HG03460 (cell line): ENCODE data around the gene TMEM63C.

Experiments
- ATAC-seq: cut with Tn5 transposase; IDR thresholded peaks from one replicate; pipeline ENCODE4 v1.9.1; 2021; ENCODE audit not compliant: unreplicated experiment

TMEM63C gene

GRCh38 chr14:77181603-77182437 is at the start of gene TMEM63C:
TMEM63C (plus strand) TSS chr14:77181798; CDS start chr14:77218814, 37,016 bp downstream.
- peak; percentile 52 for ATAC-seq

- ATAC-seq = no peak
Measured at GRCh38 chr14:77131871-77132486, 49.6 kb upstream of the TMEM63C start.

GRCh38 chr14:77133720-77134338 is 47.8 kb upstream of the TMEM63C start:
- peak; percentile 59 for ATAC-seq

- no peak for ATAC-seq
Measured at GRCh38 chr14:77139022-77139421, 42.6 kb upstream of the TMEM63C start.

- ATAC-seq = no peak
Measured at GRCh38 chr14:77139540-77140358, 41.8 kb upstream of the TMEM63C start.

- no peak for ATAC-seq
Measured at GRCh38 chr14:77140359-77141213, 41.0 kb upstream of the TMEM63C start.

GRCh38 chr14:77141214-77142004 is 40.2 kb upstream of the TMEM63C start, which contains the start of gene ZDHHC22:
ZDHHC22 (minus strand) TSS chr14:77141791; CDS start chr14:77139738, 2,053 bp downstream.
- ATAC-seq = no peak

- ATAC-seq = no peak
Measured at GRCh38 chr14:77142005-77142800, 39.4 kb upstream of the TMEM63C start.

GRCh38 chr14:77143071-77143470 is 38.5 kb upstream of the TMEM63C start:
- no peak for ATAC-seq

GRCh38 chr14:77144412-77145115 is 37.0 kb upstream of the TMEM63C start:
- ATAC-seq = no peak

GRCh38 chr14:77145975-77146740 is 35.4 kb upstream of the TMEM63C start:
- no peak for ATAC-seq

- no peak for ATAC-seq
Measured at GRCh38 chr14:77148510-77149231, 32.9 kb upstream of the TMEM63C start.

- no peak for ATAC-seq
Measured at GRCh38 chr14:77151245-77151644, 30.4 kb upstream of the TMEM63C start.

GRCh38 chr14:77151918-77152588 is 29.5 kb upstream of the TMEM63C start:
- no peak for ATAC-seq

GRCh38 chr14:77153802-77154201 is 27.8 kb upstream of the TMEM63C start:
- ATAC-seq = no peak

GRCh38 chr14:77154421-77154820 is 27.2 kb upstream of the TMEM63C start:
- no peak for ATAC-seq
